Natural killer cell (primary cell): Measurements from ENCODE around the gene KIRREL3. TPM values are rescaled to one million over a fixed set of nuclear protein-coding genes. Genes with fewer than 3 reads are reported as not detected.

Experiments
- ATAC-seq, 3 donors: fragments of 150-1000 bp in 2 of 3; fragments of 200-7000 bp in 1 of 3; cut with Tn5 transposase; 1 replicate in 1 of 3; 2 replicates in 2 of 3; pipeline ENCODE4 v1.10.0; 2021; ENCODE audit warnings: mild to moderate bottlenecking in 2 of 3, moderate library complexity in 2 of 3
- DNase-seq, 2 donors: peaks; one replicate each; pipeline versions ENCODE4 v3.0.0 to v3.0.0-alpha.2; 2013 to 2021; ENCODE audit warnings: mixed read lengths in 1 of 2
- H3K27ac ChIP-seq: one replicate; pipeline ENCODE4 v1.5.1; 2013; ENCODE audit warnings: mild to moderate bottlenecking, low read length
- H3K27me3 ChIP-seq: one replicate; pipeline ENCODE4 v1.6.1; 2013; ENCODE audit warnings: low read length; ENCODE audit not compliant: control insufficient read depth, insufficient read depth
- H3K36me3 ChIP-seq: one replicate; pipeline ENCODE4 v1.6.1; 2013; ENCODE audit warnings: low read length; ENCODE audit not compliant: control insufficient read depth, insufficient read depth
- H3K4me1 ChIP-seq: one replicate; pipeline ENCODE4 v1.6.1; 2013; ENCODE audit warnings: low read length; ENCODE audit not compliant: control insufficient read depth, insufficient read depth
- H3K4me3 ChIP-seq: one replicate; pipeline ENCODE4 v1.5.1; 2013; ENCODE audit warnings: low read length
- H3K9me3 ChIP-seq: one replicate; pipeline ENCODE4 v1.6.1; 2013; ENCODE audit warnings: low read length; ENCODE audit not compliant: control insufficient read depth, insufficient read depth
- H3K27ac Mint-ChIP-seq, 2 donors: one replicate each; pipeline ENCODE4 v1.8.0; 2022; ENCODE audit warnings: mild to moderate bottlenecking in 2 of 2, mixed read lengths in 2 of 2, moderate library complexity in 1 of 2
- H3K27me3 Mint-ChIP-seq, 2 donors: one replicate each; pipeline ENCODE4 v1.8.0; 2022; ENCODE audit warnings: low read depth in 2 of 2, mixed read lengths in 2 of 2
- H3K36me3 Mint-ChIP-seq: one replicate; pipeline ENCODE4 v1.8.0; 2022; ENCODE audit warnings: mixed read lengths
- H3K4me1 Mint-ChIP-seq, 2 donors: one replicate each; pipeline ENCODE4 v1.8.0; 2022; ENCODE audit warnings: mixed read lengths in 2 of 2
- H3K4me3 Mint-ChIP-seq: one replicate; pipeline ENCODE4 v1.8.0; 2022; ENCODE audit warnings: mild to moderate bottlenecking, moderate library complexity, mixed read lengths
- H3K9me3 Mint-ChIP-seq, 2 donors: one replicate each; pipeline ENCODE4 v1.8.0; 2022; ENCODE audit warnings: mixed read lengths in 2 of 2
- CTCF ChIP-seq: fragments of 200-600 bp; IDR thresholded peaks from one replicate; pipeline ENCODE4 v1.8.0; 2022; ENCODE audit warnings: antibody characterized with exemption
- WGBS: methylation state at CpG from one replicate; pipeline ENCODE4 v1.1.7; 2013; ENCODE audit warnings: missing lambda C conversion rate; ENCODE audit not compliant: insufficient coverage; 5-methylcytosine and 5-hydroxymethylcytosine counted together
- intact Hi-C: fragments of 100-400 bp; cut with micrococcal nuclease; formaldehyde crosslinking; loops from one replicate; pipeline ENCODE4 v1.14.2; 2022
- total RNA-seq, 4 donors: library from RNA; stranded (reverse); fragments of 120-200 nt in 1 of 4; gene quantifications; one replicate each; pipeline versions ENCODE4 v1.2.3 to v1.2.4, GENCODE V29; 2013 to 2022

The KIRREL3 gene
- total RNA-seq, 3 donors from 2014 or later (not counting 1 experiment from before 2014, with no cell fraction given) = not detected

DNA sequence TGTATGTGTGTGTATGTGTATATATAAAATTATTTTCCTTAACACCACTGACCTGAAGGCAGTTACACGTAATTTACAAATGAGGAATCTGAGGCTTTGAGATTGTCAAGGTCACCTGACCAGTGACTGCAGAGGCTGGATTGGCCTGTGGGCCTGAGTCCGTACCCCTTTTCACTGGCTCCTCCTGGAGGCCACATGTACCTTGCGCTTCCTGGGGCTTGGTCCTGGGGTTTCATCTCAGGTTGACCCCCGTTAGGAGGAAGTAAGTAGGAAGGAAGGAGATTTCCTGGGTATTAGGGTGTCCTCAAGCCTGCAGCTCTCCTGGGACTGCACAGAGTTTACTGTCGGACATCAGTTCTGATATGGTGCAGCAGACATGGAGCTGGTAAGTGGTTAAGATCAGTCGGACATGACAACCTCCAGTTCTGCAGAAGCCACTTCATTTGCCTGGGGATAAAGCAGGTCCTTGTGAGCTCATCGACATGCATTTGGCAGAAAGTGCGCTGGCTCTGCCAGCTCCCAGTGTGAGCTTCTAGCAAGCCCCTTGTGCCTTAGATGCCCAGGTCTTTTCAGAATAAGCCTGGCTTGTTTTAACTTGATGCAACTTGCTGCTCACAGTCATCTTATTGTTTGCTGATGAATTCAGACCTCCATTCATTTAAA lies 608.5 kb downstream of the KIRREL3 start:
- Mint-ChIP-seq H3K27ac (peak overlapping the region; percentile 87 to 91), H3K9me3 (no peaks in the 10 kb centered on the region), H3K27me3 (no peaks in the 10 kb centered on the region), H3K36me3 (no peaks in the 10 kb centered on the region), H3K4me1 (peaks cover 46% of the 10 kb centered on the region in 2 donors), H3K4me3 (peak overlapping the region; percentile 75)
- TF ChIP-seq CTCF = no peak
- H3K4me1 ChIP-seq = peaks cover 24% of the 10 kb centered on the region
- H3K27ac ChIP-seq = no peak overlapping the region
- H3K36me3 ChIP-seq = no peaks in the 10 kb centered on the region
- 41% methylated on average over 8 of the region's 8 CpGs for WGBS
- H3K4me3 ChIP-seq = no peak overlapping the region
- no peaks in the 10 kb centered on the region for H3K9me3 ChIP-seq
- H3K27me3 ChIP-seq = no peaks in the 10 kb centered on the region
- intact Hi-C loops = loop anchor here (1.0 kb wide), 1 partner anchor 82 kb away; no protein-coding TSS in a partner anchor
- ATAC-seq (peak; percentile 53 to 75 (median 64)), DNase-seq (peak in 1 of 2 donors; percentile 9)

- no peaks in the 10 kb centered on the region for H3K36me3 ChIP-seq
- no peaks in the 10 kb centered on the region for H3K27me3 Mint-ChIP-seq
- H3K9me3 ChIP-seq = no peaks in the 10 kb centered on the region
- no peaks in the 10 kb centered on the region for H3K36me3 Mint-ChIP-seq
- peak overlapping the region; percentile 29 for H3K4me3 Mint-ChIP-seq
- 75% methylated on average over 6 of the region's 7 CpGs for WGBS
- no peaks in the 10 kb centered on the region for H3K27me3 ChIP-seq
- H3K9me3 Mint-ChIP-seq = no peaks in the 10 kb centered on the region
- H3K27ac ChIP-seq = no peak overlapping the region
- no peak for DNase-seq
- H3K27ac Mint-ChIP-seq = peak overlapping the region; percentile 87 to 91
- intact Hi-C loops = no loop called here
- H3K4me3 ChIP-seq = no peak overlapping the region
- H3K4me1 Mint-ChIP-seq = peaks cover 48 to 49% of the 10 kb centered on the region in 2 donors
- TF ChIP-seq CTCF = no peak
- peaks cover 31% of the 10 kb centered on the region for H3K4me1 ChIP-seq
- ATAC-seq = no peak
Observed at GRCh38 chr11:126391286-126391954, 609.1 kb downstream of the KIRREL3 start.

- 86% methylated on average over 4 of the region's 5 CpGs for WGBS
- peak in 1 of 3 donors; percentile 37 for ATAC-seq
- H3K27me3 ChIP-seq = no peaks in the 10 kb centered on the region
- no peak for DNase-seq
- no peaks in the 10 kb centered on the region for H3K9me3 Mint-ChIP-seq
- no peaks in the 10 kb centered on the region for H3K36me3 ChIP-seq
- H3K4me3 Mint-ChIP-seq = no peak overlapping the region
- intact Hi-C loops = no loop called here
- no peaks in the 10 kb centered on the region for H3K27me3 Mint-ChIP-seq
- H3K27ac Mint-ChIP-seq = peak overlapping the region; percentile 87 to 91
- no peak overlapping the region for H3K4me3 ChIP-seq
- TF ChIP-seq CTCF = no peak
- H3K27ac ChIP-seq = no peak overlapping the region
- H3K9me3 ChIP-seq = no peaks in the 10 kb centered on the region
- H3K4me1 ChIP-seq = peaks cover 39% of the 10 kb centered on the region
- peaks cover 58 to 59% of the 10 kb centered on the region in 2 donors for H3K4me1 Mint-ChIP-seq
- no peaks in the 10 kb centered on the region for H3K36me3 Mint-ChIP-seq
Observed at GRCh38 chr11:126390272-126390867, 610.2 kb downstream of the KIRREL3 start.
